HCT116 (cell line): ENCODE measurements around the gene TPD52L1. TPM values are rescaled to one million over a fixed set of nuclear protein-coding genes. Genes with fewer than 3 reads are reported as not detected.

Experiments
- ATAC-seq: fragments of 200-7000 bp; cut with Tn5 transposase; 2 replicates; pipeline ENCODE4 v1.9.1; 2020; ENCODE audit warnings: mild to moderate bottlenecking, moderate library complexity
- BruUV-seq: library from RNA; stranded (reverse); fragments of 400-500 nt; replicated peaks from 2 replicates; lab custom pipeline; 2021; lab: Mats Ljungman, UMichigan
- CTCF ChIA-PET: fragments of 300-600 bp; sonication (Branson Sonifier 250); formaldehyde crosslinking; loops from one replicate; lab custom pipeline; 2021; ENCODE audit warnings: antibody characterized with exemption; lab: Charles Lee
- POLR2A ChIA-PET: fragments of 300-600, 350-600 bp; sonication (Branson Sonifier 250); formaldehyde crosslinking; loops from one replicate; lab custom pipeline; 2021; ENCODE audit warnings: antibody characterized with exemption; lab: Charles Lee
- RAD21 ChIA-PET, 2 experiments: fragments of 300-600 bp; sonication (Branson Sonifier 250); formaldehyde crosslinking; loops; one replicate each; lab custom pipeline; 2023; ENCODE audit warnings: low total read pairs in 2 of 2; ENCODE audit not compliant: uncharacterized antibody in 2 of 2, unreplicated experiment in 2 of 2, low non-redundant PET in 1 of 2; lab: Charles Lee
- DNase-seq: peaks from one replicate; pipeline ENCODE4 v3.0.0-alpha.2; 2010; ENCODE audit warnings: low read depth, low spot score
- H2AFZ ChIP-seq: fragments of 200-600 bp; shearing (Covaris generic), sonication (generic); 2 replicates; pipeline ENCODE4 v1.6.1; 2017; ENCODE audit warnings: low read depth, mixed run types, mixed read lengths, antibody characterized with exemption, low read length; ENCODE audit not compliant: poor library complexity, severe bottlenecking
- H3K27ac ChIP-seq: 2 replicates; pipeline ENCODE4 v1.5.1; 2012; ENCODE audit warnings: low read depth, low read length
- H3K27me3 ChIP-seq: fragments of 200-600 bp; sonication (generic); 2 replicates; pipeline ENCODE4 v1.6.1; 2016; ENCODE audit warnings: mixed run types, low read length, mixed read lengths; ENCODE audit not compliant: insufficient read depth
- H3K36me3 ChIP-seq, 2 experiments: fragments of 200-500 bp in 1 of 2; fragments of 200-600 bp in 1 of 2; sonication (Bioruptor generic) in 1 of 2; sonication (generic) in 1 of 2; 2 replicates each; pipeline versions ENCODE4 v1.5.1 to v1.6.1; 2014 to 2016; ENCODE audit warnings: low read length in 2 of 2, inconsistent platforms in 1 of 2, mixed read lengths in 1 of 2, mixed run types in 1 of 2; ENCODE audit not compliant: insufficient read depth in 2 of 2, control insufficient read depth in 1 of 2
- H3K4me1 ChIP-seq, 2 experiments: fragments of 200-600 bp in 1 of 2; sonication (generic) in 1 of 2; 2 replicates each; pipeline versions ENCODE4 v1.5.1 to v1.6.1; 2012 to 2017; ENCODE audit warnings: low read length in 2 of 2, inconsistent platforms in 1 of 2, mild to moderate bottlenecking in 1 of 2, mixed read lengths in 1 of 2, mixed run types in 1 of 2, moderate library complexity in 1 of 2; ENCODE audit not compliant: insufficient read depth in 2 of 2, control insufficient read depth in 1 of 2
- H3K4me2 ChIP-seq: fragments of 200-600 bp; sonication (generic); 2 replicates; pipeline ENCODE4 v1.6.1; 2017; ENCODE audit warnings: mixed run types, low read length, mixed read lengths
- H3K4me3 ChIP-seq, 2 experiments: fragments of 200-600 bp in 1 of 2; sonication (generic) in 1 of 2; replicated peaks in 1 of 2; 2 replicates each; pipeline ENCODE4 v1.5.1; 2011 to 2016; ENCODE audit warnings: low read length in 2 of 2, control low read depth in 1 of 2, low read depth in 1 of 2, mild to moderate bottlenecking in 1 of 2, mixed read lengths in 1 of 2, mixed run types in 1 of 2
- H3K79me2 ChIP-seq: fragments of 200-600 bp; sonication (generic); 2 replicates; pipeline ENCODE4 v1.6.1; 2017; ENCODE audit warnings: mild to moderate bottlenecking, mixed run types, low read length, moderate library complexity, mixed read lengths; ENCODE audit not compliant: insufficient read depth
- H3K9ac ChIP-seq: fragments of 200-600 bp; sonication (generic); 2 replicates; pipeline ENCODE4 v1.6.1; 2016; ENCODE audit warnings: low read length, mixed read lengths
- H3K9me2 ChIP-seq: fragments of 200-600 bp; sonication (generic), shearing (Covaris generic); 2 replicates; pipeline ENCODE4 v1.6.1; 2017; ENCODE audit warnings: mixed run types, mild to moderate bottlenecking, moderate library complexity; ENCODE audit not compliant: insufficient read depth
- H3K9me3 ChIP-seq, 2 experiments: fragments of 200-500 bp in 1 of 2; fragments of 200-600 bp in 1 of 2; sonication (Bioruptor generic) in 1 of 2; sonication (generic) in 1 of 2; 2 replicates each; pipeline ENCODE4 v1.6.1; 2014 to 2017; ENCODE audit warnings: low read length in 2 of 2, mixed read lengths in 2 of 2, inconsistent platforms in 1 of 2, low read depth in 1 of 2, mild to moderate bottlenecking in 1 of 2, mixed run types in 1 of 2, moderate library complexity in 1 of 2; ENCODE audit not compliant: control insufficient read depth in 1 of 2, insufficient read depth in 1 of 2
- H4K20me1 ChIP-seq: fragments of 200-600 bp; sonication (generic), shearing (Covaris generic); 2 replicates; pipeline ENCODE4 v1.6.1; 2017; ENCODE audit warnings: mixed run types, mild to moderate bottlenecking, moderate library complexity; ENCODE audit not compliant: insufficient read depth
- CEBPB ChIP-seq: IDR thresholded peaks from 2 replicates; pipeline ENCODE4 v1.6.1; 2012; ENCODE audit warnings: low read depth
- CTCF ChIP-seq, 3 experiments: fragments of 200-600 bp in 1 of 3; sonication (generic) in 1 of 3; IDR thresholded peaks in 2 of 3; conservative IDR thresholded peaks in 1 of 3; 2 replicates each; pipeline ENCODE4 v1.5.1; 2012 to 2017; ENCODE audit warnings: low read depth in 2 of 3, low read length in 2 of 3, antibody characterized with exemption in 1 of 3, borderline replicate concordance in 1 of 3, control low read depth in 1 of 3, mild to moderate bottlenecking in 1 of 3, mixed read lengths in 1 of 3, mixed run types in 1 of 3, moderate library complexity in 1 of 3; ENCODE audit not compliant: insufficient read depth in 1 of 3
- ELF1 ChIP-seq: IDR thresholded peaks from 2 replicates; pipeline ENCODE4 v1.6.1; 2012; ENCODE audit warnings: low read depth, borderline replicate concordance
- EZH2 ChIP-seq: fragments of 200-600 bp; sonication (generic); IDR thresholded peaks from 2 replicates; pipeline ENCODE4 v1.6.1; 2017; ENCODE audit warnings: antibody characterized with exemption, mixed run types
- MAX ChIP-seq: IDR thresholded peaks from 2 replicates; pipeline ENCODE4 v1.6.1; 2012
- POLR2A ChIP-seq: IDR thresholded peaks from 2 replicates; pipeline ENCODE4 v1.7.0; 2011; ENCODE audit warnings: borderline replicate concordance; ENCODE audit not compliant: insufficient read depth, insufficient read length; ENCODE audit errors: extremely low read depth
- POLR2AphosphoS5 ChIP-seq: IDR thresholded peaks from 2 replicates; pipeline ENCODE4 v1.6.1; 2011; ENCODE audit warnings: mild to moderate bottlenecking, low read depth, low read length, moderate library complexity
- REST ChIP-seq: IDR thresholded peaks from 2 replicates; pipeline ENCODE4 v1.6.1; 2012; ENCODE audit warnings: low read depth
- SRF ChIP-seq: IDR thresholded peaks from 2 replicates; pipeline ENCODE4 v1.6.1; 2012; ENCODE audit warnings: low read depth
- TCF7L2 ChIP-seq: IDR thresholded peaks from 2 replicates; pipeline ENCODE4 v1.7.0; 2011; ENCODE audit warnings: borderline replicate concordance, inconsistent platforms; ENCODE audit not compliant: insufficient read depth, insufficient read length; ENCODE audit errors: extremely low read depth
- YY1 ChIP-seq: IDR thresholded peaks from 2 replicates; pipeline ENCODE4 v1.6.1; 2011; ENCODE audit warnings: low read length, low read depth, moderate library complexity, mild to moderate bottlenecking; ENCODE audit not compliant: insufficient replicate concordance; ENCODE audit errors: extremely low read depth
- ZFX ChIP-seq: fragments of 450-650 bp; IDR thresholded peaks from 2 replicates; pipeline ENCODE4 v1.6.1; 2017
- ZNF274 ChIP-seq: fragments of 200-500 bp; sonication (Bioruptor generic); IDR thresholded peaks from 2 replicates; pipeline ENCODE4 v1.6.1; 2014; ENCODE audit warnings: mild to moderate bottlenecking, low read depth, low read length, inconsistent platforms
- intact Hi-C: fragments of 100-400 bp; cut with micrococcal nuclease; formaldehyde crosslinking; loops from 2 replicates; pipeline ENCODE4 v1.10.0; 2022
- total RNA-seq: library from RNA; stranded (reverse); gene quantifications from one replicate; pipeline ENCODE4 v1.2.1, GENCODE V29; 2021; ENCODE audit not compliant: unreplicated experiment

Gene TPD52L1
- total RNA-seq, 1 experiment from 2014 or later = 64.1 TPM

- no peak for ATAC-seq
- no peaks in the 10 kb centered on the region for H3K79me2 ChIP-seq
- H3K4me1 ChIP-seq = peaks cover 5 to 14% of the 10 kb centered on the region in 2 experiments; a peak in 3 of 4 replicates
- no peak for DNase-seq
- POLR2A ChIA-PET = no interaction called here
- BruUV-seq = no TSS peak
- RAD21 ChIA-PET = no interaction called here
- H3K36me3 ChIP-seq = no peaks in the 10 kb centered on the region
- H4K20me1 ChIP-seq = no peaks in the 10 kb centered on the region
- intact Hi-C loops = no loop called here
- H3K4me2 ChIP-seq = no peak overlapping the region
- no peak overlapping the region for H3K27ac ChIP-seq
- H3K9me2 ChIP-seq = no peaks in the 10 kb centered on the region
- H3K9ac ChIP-seq = no peak overlapping the region
- H3K27me3 ChIP-seq = no peaks in the 10 kb centered on the region
- H3K4me3 ChIP-seq = no peak overlapping the region
- no peak for TF ChIP-seq ZFX
- TF ChIP-seq POLR2A = no peak
- no peak for TF ChIP-seq TCF7L2
- TF ChIP-seq YY1 = no peak
- TF ChIP-seq CEBPB = no peak
- no peak for TF ChIP-seq ZNF274
- no peak for TF ChIP-seq SRF
- TF ChIP-seq ELF1 = no peak
- TF ChIP-seq MAX = no peak
- no peak for TF ChIP-seq EZH2
- TF ChIP-seq REST = no peak
- no peak for TF ChIP-seq CTCF (IDR thresholded peaks at IDR 0.05 in 2 of 3, conservative IDR thresholded peaks at IDR 0.05 in 1 of 3; ENCODE audit: borderline replicate concordance in 1 of 3, insufficient read depth in 1 of 3, low read depth in 2 of 3, low read length in 2 of 3)
- no peak for TF ChIP-seq POLR2AphosphoS5
- H3K9me3 ChIP-seq = no peaks in the 10 kb centered on the region
- no peak overlapping the region for H2AFZ ChIP-seq
- CTCF ChIA-PET = no interaction called here
Measured at GRCh38 chr6:125121894-125122293, 31.7 kb upstream of the TPD52L1 start.
